ENCODE data around the gene KIFAP3. TPM values are rescaled to one million over a fixed set of nuclear protein-coding genes. Genes with fewer than 3 reads are reported as not detected.
"Not testable (repeated sequence)": the region's sequence is repeated elsewhere in the genome, so short reads cannot be mapped to it uniquely, and the experiment has no call there.

KIFAP3 gene
- total RNA-seq, 1 donor from 2014 or later: 48.0 TPM

DNA sequence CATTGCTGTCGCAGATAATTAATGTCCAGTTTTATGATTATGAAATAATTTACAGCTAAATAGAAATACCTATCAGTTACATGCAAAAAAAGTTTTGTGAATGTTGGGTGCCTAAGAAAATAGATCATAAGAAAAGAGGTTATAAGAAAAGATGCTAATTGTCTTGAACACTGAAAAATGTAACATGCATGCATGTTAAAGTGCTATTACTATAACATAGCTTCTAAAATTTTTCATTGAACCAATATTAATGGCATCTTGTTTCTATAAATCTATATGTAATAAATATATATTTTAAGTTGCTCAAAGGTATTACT, 145.3 kb downstream of the KIFAP3 start:
- H3K9me3 ChIP-seq (ENCODE audit: control insufficient read depth in 3 of 3, low read length in 3 of 3): no peaks in the 10 kb centered on the region

GRCh38 chr1:169928438-169929209, 145.9 kb downstream of the KIFAP3 start:
- Histone ChIP-seq H3K9me3 (ENCODE audit: control insufficient read depth in 3 of 3, low read length in 3 of 3) (no peaks in the 10 kb centered on the region), H3K9ac (ENCODE audit: low read depth in 1 of 3, low read length in 3 of 3) (no peak overlapping the region), H3K36me3 (ENCODE audit: control insufficient read depth in 3 of 3, insufficient read depth in 3 of 3, low read length in 3 of 3) (no peaks in the 10 kb centered on the region), H3K27me3 (ENCODE audit: control insufficient read depth in 3 of 3, insufficient read depth in 3 of 3, low read length in 3 of 3) (no peaks in the 10 kb centered on the region), H3K4me3 (ENCODE audit: low read length in 3 of 3) (no peak overlapping the region), H3K4me1 (ENCODE audit: control insufficient read depth in 3 of 3, insufficient read depth in 3 of 3, low read length in 3 of 3) (peaks cover 0 to 6% (median 4%) of the 10 kb centered on the region in 3 donors), H3K27ac (ENCODE audit: low read depth, low read length) (no peak overlapping the region)

More for the DNA sequence above, 145.3 kb downstream of the KIFAP3 start:
- Histone ChIP-seq H3K9ac (ENCODE audit: low read depth in 1 of 3, low read length in 3 of 3) (no peak overlapping the region), H3K36me3 (ENCODE audit: control insufficient read depth in 3 of 3, insufficient read depth in 3 of 3, low read length in 3 of 3) (no peaks in the 10 kb centered on the region), H3K4me1 (ENCODE audit: control insufficient read depth in 3 of 3, insufficient read depth in 3 of 3, low read length in 3 of 3) (peaks cover 0 to 6% (median 4%) of the 10 kb centered on the region in 3 donors), H3K4me3 (ENCODE audit: low read length in 3 of 3) (no peak overlapping the region), H3K27ac (ENCODE audit: low read depth, low read length) (no peak overlapping the region), H3K27me3 (ENCODE audit: control insufficient read depth in 3 of 3, insufficient read depth in 3 of 3, low read length in 3 of 3) (no peaks in the 10 kb centered on the region)

- Histone ChIP-seq H3K4me1 (ENCODE audit: control insufficient read depth in 3 of 3, insufficient read depth in 3 of 3, low read length in 3 of 3) (no peaks in the 10 kb centered on the region), H3K4me3 (ENCODE audit: low read length in 3 of 3) (no peak overlapping the region), H3K27ac (ENCODE audit: low read depth, low read length) (no peak overlapping the region), H3K27me3 (ENCODE audit: control insufficient read depth in 3 of 3, insufficient read depth in 3 of 3, low read length in 3 of 3) (no peaks in the 10 kb centered on the region), H3K9ac (ENCODE audit: low read depth in 1 of 3, low read length in 3 of 3) (no peak overlapping the region), H3K9me3 (ENCODE audit: control insufficient read depth in 3 of 3, low read length in 3 of 3) (no peaks in the 10 kb centered on the region), H3K36me3 (ENCODE audit: control insufficient read depth in 3 of 3, insufficient read depth in 3 of 3, low read length in 3 of 3) (peaks cover 0 to 3% (median 0%) of the 10 kb centered on the region in 3 donors)
These were observed 148.7 kb downstream of the KIFAP3 start for GRCh38 chr1:169925505-169926482.

- H3K4me1 ChIP-seq (ENCODE audit: control insufficient read depth in 3 of 3, insufficient read depth in 3 of 3, low read length in 3 of 3): no peaks in the 10 kb centered on the region
- no peak overlapping the region for H3K4me3 ChIP-seq (ENCODE audit: low read length in 3 of 3)
- no peak overlapping the region for H3K27ac ChIP-seq (ENCODE audit: low read depth, low read length)
- no peaks in the 10 kb centered on the region for H3K27me3 ChIP-seq (ENCODE audit: control insufficient read depth in 3 of 3, insufficient read depth in 3 of 3, low read length in 3 of 3)
- peaks cover 0 to 3% (median 0%) of the 10 kb centered on the region in 3 donors for H3K36me3 ChIP-seq (ENCODE audit: control insufficient read depth in 3 of 3, insufficient read depth in 3 of 3, low read length in 3 of 3)
- no peak overlapping the region for H3K9ac ChIP-seq (ENCODE audit: low read depth in 1 of 3, low read length in 3 of 3)
- no peaks in the 10 kb centered on the region for H3K9me3 ChIP-seq (ENCODE audit: control insufficient read depth in 3 of 3, low read length in 3 of 3)
These were observed 149.7 kb downstream of the KIFAP3 start for GRCh38 chr1:169924829-169925228.

DNA sequence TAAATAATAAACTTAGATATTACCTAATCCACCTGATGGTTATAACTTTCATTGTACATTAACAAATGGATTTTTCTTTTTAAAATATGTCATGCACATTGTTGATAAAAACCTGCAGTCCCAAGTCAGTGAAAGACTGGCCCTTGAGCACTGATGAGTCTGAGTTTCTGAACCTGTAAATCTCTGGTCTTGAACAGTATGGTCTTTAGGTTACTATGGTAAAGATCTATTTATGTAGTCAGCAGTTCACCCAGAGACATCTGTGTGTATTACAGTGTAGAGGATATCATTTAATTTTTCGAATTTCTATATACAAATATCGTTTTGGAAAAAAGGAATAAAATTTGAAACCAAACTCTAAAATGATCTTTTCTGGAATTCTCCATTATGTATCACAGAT, 150.4 kb downstream of the KIFAP3 start:
- no peaks in the 10 kb centered on the region for H3K4me1 ChIP-seq (ENCODE audit: control insufficient read depth in 3 of 3, insufficient read depth in 3 of 3, low read length in 3 of 3)
- H3K27ac ChIP-seq (ENCODE audit: low read depth, low read length): no peak overlapping the region
- H3K9me3 ChIP-seq (ENCODE audit: control insufficient read depth in 3 of 3, low read length in 3 of 3): no peaks in the 10 kb centered on the region
- no peak overlapping the region for H3K4me3 ChIP-seq (ENCODE audit: low read length in 3 of 3)
- H3K27me3 ChIP-seq (ENCODE audit: control insufficient read depth in 3 of 3, insufficient read depth in 3 of 3, low read length in 3 of 3): no peaks in the 10 kb centered on the region
- H3K9ac ChIP-seq (ENCODE audit: low read depth in 1 of 3, low read length in 3 of 3): no peak overlapping the region
- peaks cover 0 to 3% (median under 1%) of the 10 kb centered on the region in 3 donors for H3K36me3 ChIP-seq (ENCODE audit: control insufficient read depth in 3 of 3, insufficient read depth in 3 of 3, low read length in 3 of 3)

DNA sequence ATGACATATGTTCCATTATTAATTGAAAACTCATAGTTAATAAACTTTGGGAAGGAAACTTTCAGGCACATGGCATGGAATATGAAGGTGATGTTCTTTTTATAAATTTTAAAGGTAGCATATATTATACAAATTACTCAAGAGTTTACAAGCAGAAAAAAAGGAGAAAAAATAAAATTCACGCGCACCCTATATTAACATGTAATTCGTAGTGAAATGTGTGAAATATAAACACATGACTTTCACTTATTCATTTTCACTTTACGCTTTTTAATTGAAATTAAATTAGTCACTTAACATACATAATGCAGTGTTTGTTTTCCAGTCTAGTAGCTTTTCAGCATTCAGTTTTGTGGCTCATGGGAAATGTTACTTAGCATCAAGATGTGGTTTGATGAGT, 153.4 kb downstream of the KIFAP3 start:
- Histone ChIP-seq H3K4me3 (ENCODE audit: low read length in 3 of 3) (no peak overlapping the region), H3K27me3 (ENCODE audit: control insufficient read depth in 3 of 3, insufficient read depth in 3 of 3, low read length in 3 of 3) (no peaks in the 10 kb centered on the region), H3K36me3 (ENCODE audit: control insufficient read depth in 3 of 3, insufficient read depth in 3 of 3, low read length in 3 of 3) (peaks cover 0 to 3% (median 3%) of the 10 kb centered on the region in 3 donors), H3K9me3 (ENCODE audit: control insufficient read depth in 3 of 3, low read length in 3 of 3) (no peaks in the 10 kb centered on the region), H3K4me1 (ENCODE audit: control insufficient read depth in 3 of 3, insufficient read depth in 3 of 3, low read length in 3 of 3) (no peaks in the 10 kb centered on the region), H3K27ac (ENCODE audit: low read depth, low read length) (no peak overlapping the region), H3K9ac (ENCODE audit: low read depth in 1 of 3, low read length in 3 of 3) (no peak overlapping the region)

DNA sequence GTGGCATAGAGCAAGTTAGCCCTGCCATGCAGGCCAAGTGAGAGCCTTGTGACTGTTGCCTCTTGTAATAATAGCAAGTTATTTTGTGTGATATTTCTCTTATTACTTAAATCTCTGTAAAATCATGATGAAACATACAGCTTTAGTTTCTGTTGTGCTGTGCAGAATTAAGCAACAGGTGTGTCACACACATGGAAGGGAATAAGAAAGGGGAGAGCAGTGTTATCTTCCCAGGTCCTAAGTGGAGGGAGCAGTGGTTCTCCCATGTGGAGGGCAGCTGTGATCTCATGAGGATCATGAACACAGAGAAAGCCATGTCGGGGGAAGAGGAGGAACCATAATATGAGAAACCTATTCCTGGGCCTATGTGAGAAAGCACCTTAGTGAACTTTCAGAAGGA, 155.6 kb downstream of the KIFAP3 start:
- H3K4me1 ChIP-seq (ENCODE audit: control insufficient read depth in 3 of 3, insufficient read depth in 3 of 3, low read length in 3 of 3): no peaks in the 10 kb centered on the region
- no peak overlapping the region for H3K27ac ChIP-seq (ENCODE audit: low read depth, low read length)
- no peak overlapping the region for H3K4me3 ChIP-seq (ENCODE audit: low read length in 3 of 3)
- no peaks in the 10 kb centered on the region for H3K9me3 ChIP-seq (ENCODE audit: control insufficient read depth in 3 of 3, low read length in 3 of 3)
- H3K27me3 ChIP-seq (ENCODE audit: control insufficient read depth in 3 of 3, insufficient read depth in 3 of 3, low read length in 3 of 3): no peaks in the 10 kb centered on the region
- peaks cover 0 to 3% (median 3%) of the 10 kb centered on the region in 3 donors for H3K36me3 ChIP-seq (ENCODE audit: control insufficient read depth in 3 of 3, insufficient read depth in 3 of 3, low read length in 3 of 3)
- H3K9ac ChIP-seq (ENCODE audit: low read depth in 1 of 3, low read length in 3 of 3): no peak overlapping the region

- not testable (repeated sequence) for H3K27ac ChIP-seq (ENCODE audit: low read depth, low read length); H3K27me3 ChIP-seq (ENCODE audit: control insufficient read depth in 3 of 3, insufficient read depth in 3 of 3, low read length in 3 of 3); H3K4me1 ChIP-seq (ENCODE audit: control insufficient read depth in 3 of 3, insufficient read depth in 3 of 3, low read length in 3 of 3); H3K9me3 ChIP-seq (ENCODE audit: control insufficient read depth in 3 of 3, low read length in 3 of 3); H3K9ac ChIP-seq (ENCODE audit: low read depth in 1 of 3, low read length in 3 of 3); H3K36me3 ChIP-seq (ENCODE audit: control insufficient read depth in 3 of 3, insufficient read depth in 3 of 3, low read length in 3 of 3); H3K4me3 ChIP-seq (ENCODE audit: low read length in 3 of 3)
These were observed 156.3 kb downstream of the KIFAP3 start for GRCh38 chr1:169918220-169918619.

DNA sequence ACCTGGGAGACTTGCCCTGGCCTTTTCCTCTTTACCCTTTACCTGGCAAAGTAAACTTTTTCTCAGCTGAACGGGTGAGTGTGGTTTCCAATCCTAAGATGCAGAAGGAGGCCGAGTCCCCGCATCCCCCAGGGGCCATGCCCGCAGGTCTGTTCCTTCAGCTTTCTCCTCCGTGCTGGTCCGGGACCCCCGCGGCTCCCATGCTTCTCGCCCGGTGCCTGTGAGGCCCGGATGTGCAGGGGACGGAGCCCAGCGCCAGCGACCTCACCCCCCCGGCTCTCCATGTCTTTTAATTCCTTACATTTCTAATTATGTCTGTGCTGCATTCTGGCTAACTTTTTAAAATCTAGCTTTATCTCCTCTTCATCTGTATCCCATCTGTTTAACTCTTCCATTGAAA, 159.3 kb downstream of the KIFAP3 start:
- no peak overlapping the region for H3K4me3 ChIP-seq (ENCODE audit: low read length in 3 of 3)
- peaks cover 0 to 3% (median 0%) of the 10 kb centered on the region in 3 donors for H3K36me3 ChIP-seq (ENCODE audit: control insufficient read depth in 3 of 3, insufficient read depth in 3 of 3, low read length in 3 of 3)
- no peak overlapping the region for H3K9ac ChIP-seq (ENCODE audit: low read depth in 1 of 3, low read length in 3 of 3)
- H3K27me3 ChIP-seq (ENCODE audit: control insufficient read depth in 3 of 3, insufficient read depth in 3 of 3, low read length in 3 of 3): no peaks in the 10 kb centered on the region
- H3K27ac ChIP-seq (ENCODE audit: low read depth, low read length): no peak overlapping the region
- no peaks in the 10 kb centered on the region for H3K4me1 ChIP-seq (ENCODE audit: control insufficient read depth in 3 of 3, insufficient read depth in 3 of 3, low read length in 3 of 3)
- H3K9me3 ChIP-seq (ENCODE audit: control insufficient read depth in 3 of 3, low read length in 3 of 3): no peaks in the 10 kb centered on the region

- H3K4me1 ChIP-seq (ENCODE audit: control insufficient read depth in 3 of 3, insufficient read depth in 3 of 3, low read length in 3 of 3): no peaks in the 10 kb centered on the region
- no peak overlapping the region for H3K4me3 ChIP-seq (ENCODE audit: low read length in 3 of 3)
- no peaks in the 10 kb centered on the region for H3K9me3 ChIP-seq (ENCODE audit: control insufficient read depth in 3 of 3, low read length in 3 of 3)
- no peaks in the 10 kb centered on the region for H3K27me3 ChIP-seq (ENCODE audit: control insufficient read depth in 3 of 3, insufficient read depth in 3 of 3, low read length in 3 of 3)
- H3K9ac ChIP-seq (ENCODE audit: low read depth in 1 of 3, low read length in 3 of 3): no peak overlapping the region
- H3K36me3 ChIP-seq (ENCODE audit: control insufficient read depth in 3 of 3, insufficient read depth in 3 of 3, low read length in 3 of 3): peaks cover 0 to 3% (median 0%) of the 10 kb centered on the region in 3 donors
- H3K27ac ChIP-seq (ENCODE audit: low read depth, low read length): no peak overlapping the region
These were observed 160.0 kb downstream of the KIFAP3 start for GRCh38 chr1:169914531-169914930.

Data from skeletal muscle tissue (tissue), 4 donors.